ENCODE measurements around the gene PYGO1. TPM values are rescaled to one million over a fixed set of nuclear protein-coding genes. Genes with fewer than 3 reads are reported as not detected.

PYGO1 gene
- total RNA-seq, 1 experiment from 2014 or later, result 0.83 TPM

DNA sequence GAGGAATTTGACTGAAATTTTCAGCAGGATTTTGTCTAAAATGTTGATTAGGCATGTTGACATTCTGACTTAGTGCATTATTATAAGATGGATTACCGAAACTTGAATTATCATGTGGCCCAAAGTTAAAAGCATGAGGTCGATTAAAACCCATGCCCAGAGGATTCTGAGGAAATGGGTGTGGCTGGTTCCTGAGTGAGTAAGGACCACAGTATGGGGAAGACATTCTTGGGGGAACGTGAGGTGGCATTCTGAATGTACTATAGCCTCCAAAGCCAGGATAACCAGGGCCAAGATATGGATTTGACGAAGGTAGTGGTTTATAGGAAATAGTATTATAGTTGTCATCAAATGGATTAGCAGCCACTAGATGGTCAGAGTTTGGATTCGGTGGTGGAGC is 41.4 kb downstream of the PYGO1 start:
- H3K14ac ChIP-seq (ENCODE audit: insufficient read depth, low read length), result no peak overlapping the region
- no peaks in the 10 kb centered on the region for H3K4me1 ChIP-seq (ENCODE audit: insufficient read depth, low read length)
- no peak overlapping the region for H3K56ac ChIP-seq (ENCODE audit: insufficient read length, low read depth, low read length)
- Mint-ChIP-seq H3K4me3 (no peak overlapping the region), H3K27me3 (ENCODE audit: low read depth) (no peaks in the 10 kb centered on the region; the same call in 1 of the 2 replicates), H3K36me3 (ENCODE audit: insufficient read depth in 1 of 3, low read depth in 3 of 3) (no peaks in the 10 kb centered on the region), H3K27ac (no peak overlapping the region), H3K9me3 (no peaks in the 10 kb centered on the region), H3K4me1 (no peaks in the 10 kb centered on the region)
- no peak overlapping the region for H4K91ac ChIP-seq (ENCODE audit: insufficient read length, low read depth, low read length)
- H2BK120ac ChIP-seq (ENCODE audit: low read depth, low read length, poor library complexity, severe bottlenecking), result no peak overlapping the region
- no peak overlapping the region for H3K4ac ChIP-seq (ENCODE audit: low read depth, low read length)
- no peaks in the 10 kb centered on the region for H3K9me3 ChIP-seq (ENCODE audit: control insufficient read depth, low read depth, low read length)
- H3K79me1 ChIP-seq (ENCODE audit: insufficient read depth, low read depth, low read length, poor library complexity, severe bottlenecking), result no peaks in the 10 kb centered on the region
- H4K5ac ChIP-seq (ENCODE audit: insufficient read length, low read depth, low read length), result no peak overlapping the region
- no peak overlapping the region for H4K8ac ChIP-seq (replicated peaks; ENCODE audit: insufficient read length, low read depth, low read length)
- DNase-seq, result no peak
- H3T11ph ChIP-seq (ENCODE audit: low read length), result no peak overlapping the region
- no peak overlapping the region for H2BK5ac ChIP-seq (ENCODE audit: insufficient read length, low read length)
- WGBS (ENCODE audit: extremely low coverage, insufficient read length, low lambda C conversion rate), result no CpG with 5 or more reads among the region's 5 CpGs
- H4K20me1 ChIP-seq (ENCODE audit: control insufficient read depth, insufficient read depth, insufficient read length), result no peaks in the 10 kb centered on the region
- no peaks in the 10 kb centered on the region for H3K27me3 ChIP-seq (ENCODE audit: insufficient read depth, low read length)
- H2BK20ac ChIP-seq (ENCODE audit: low read depth, low read length, poor library complexity, severe bottlenecking), result no peak overlapping the region
- TF ChIP-seq, protein P1, sequence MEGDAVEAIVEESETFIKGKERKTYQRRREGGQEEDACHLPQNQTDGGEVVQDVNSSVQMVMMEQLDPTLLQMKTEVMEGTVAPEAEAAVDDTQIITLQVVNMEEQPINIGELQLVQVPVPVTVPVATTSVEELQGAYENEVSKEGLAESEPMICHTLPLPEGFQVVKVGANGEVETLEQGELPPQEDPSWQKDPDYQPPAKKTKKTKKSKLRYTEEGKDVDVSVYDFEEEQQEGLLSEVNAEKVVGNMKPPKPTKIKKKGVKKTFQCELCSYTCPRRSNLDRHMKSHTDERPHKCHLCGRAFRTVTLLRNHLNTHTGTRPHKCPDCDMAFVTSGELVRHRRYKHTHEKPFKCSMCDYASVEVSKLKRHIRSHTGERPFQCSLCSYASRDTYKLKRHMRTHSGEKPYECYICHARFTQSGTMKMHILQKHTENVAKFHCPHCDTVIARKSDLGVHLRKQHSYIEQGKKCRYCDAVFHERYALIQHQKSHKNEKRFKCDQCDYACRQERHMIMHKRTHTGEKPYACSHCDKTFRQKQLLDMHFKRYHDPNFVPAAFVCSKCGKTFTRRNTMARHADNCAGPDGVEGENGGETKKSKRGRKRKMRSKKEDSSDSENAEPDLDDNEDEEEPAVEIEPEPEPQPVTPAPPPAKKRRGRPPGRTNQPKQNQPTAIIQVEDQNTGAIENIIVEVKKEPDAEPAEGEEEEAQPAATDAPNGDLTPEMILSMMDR (conservative IDR thresholded peaks at IDR 0.05), result no peak
- H2BK12ac ChIP-seq (ENCODE audit: insufficient read length, low read depth, low read length), result no peak overlapping the region
- no peak overlapping the region for H2AK5ac ChIP-seq (ENCODE audit: insufficient read length, low read length)
- no peaks in the 10 kb centered on the region for H3K23me2 ChIP-seq (ENCODE audit: insufficient read length, low read depth, low read length, poor library complexity, severe bottlenecking)
- H3K23ac ChIP-seq (ENCODE audit: insufficient read length, low read depth, low read length), result no peak overlapping the region
- no peak overlapping the region for H3K9ac ChIP-seq (ENCODE audit: extremely low read depth, insufficient read length, low read length)
- H2BK15ac ChIP-seq (ENCODE audit: low read depth, low read length), result no peak overlapping the region
- no peak overlapping the region for H2AFZ ChIP-seq (ENCODE audit: low read length)
- H3K4me2 ChIP-seq (ENCODE audit: insufficient read depth, insufficient read length, low read length), result no peak overlapping the region
- no peak overlapping the region for H3K18ac ChIP-seq (ENCODE audit: insufficient read length, low read depth, low read length)
- no peak overlapping the region for H3K27ac ChIP-seq (ENCODE audit: insufficient read length, low read depth, low read length)
- H3K79me2 ChIP-seq (ENCODE audit: insufficient read depth, low read length), result no peaks in the 10 kb centered on the region
